H1 (cell line): ENCODE data around the gene GPR180. TPM values are rescaled to one million over a fixed set of nuclear protein-coding genes. Genes with fewer than 3 reads are reported as not detected.

Source experiments
- ASH2L ChIP-seq: fragments of 200-600, 300-600 bp; sonication (generic); IDR thresholded peaks from one replicate; pipeline ENCODE4 v1.7.1; 2017; ENCODE audit warnings: low read length
- CEBPB ChIP-seq: IDR thresholded peaks from 2 replicates; pipeline ENCODE4 v1.6.1; 2012; ENCODE audit warnings: low read depth, low read length
- EP300 ChIP-seq, 2 experiments: IDR thresholded peaks; 1 replicate in 1 of 2; 2 replicates in 1 of 2; pipeline ENCODE4 v1.6.1; 2011 to 2012; ENCODE audit warnings: low read depth in 2 of 2, low read length in 2 of 2, mild to moderate bottlenecking in 2 of 2, borderline replicate concordance in 1 of 2, inconsistent platforms in 1 of 2, moderate library complexity in 1 of 2
- FOSL1 ChIP-seq: IDR thresholded peaks from 2 replicates; pipeline ENCODE4 v1.6.1; 2011; ENCODE audit warnings: mild to moderate bottlenecking, low read depth, low read length, moderate library complexity; ENCODE audit not compliant: insufficient read depth
- JUN ChIP-seq: IDR thresholded peaks from 2 replicates; pipeline ENCODE4 v1.6.1; 2011; ENCODE audit warnings: low read depth, mild to moderate bottlenecking, improper control_type of control experiment, low read length
- NRF1 ChIP-seq: IDR thresholded peaks from 2 replicates; pipeline ENCODE4 v1.6.1; 2011; ENCODE audit warnings: mild to moderate bottlenecking, low read depth, low read length, improper control_type of control experiment
- POU5F1 ChIP-seq: IDR thresholded peaks from 2 replicates; pipeline ENCODE4 v1.6.1; 2011; ENCODE audit warnings: low read depth, mild to moderate bottlenecking, low read length, moderate library complexity
- RNF2 ChIP-seq: fragments of 200-900, 300-1000 bp; sonication (generic); IDR thresholded peaks from 2 replicates; pipeline ENCODE4 v1.7.1; 2016; ENCODE audit warnings: borderline replicate concordance, low read depth, mild to moderate bottlenecking, antibody characterized with exemption, low read length; ENCODE audit not compliant: poor library complexity, severe bottlenecking; ENCODE audit errors: missing control alignments
- polyA plus RNA-seq, 7 experiments: library from polyadenylated mRNA; depleted of rRNA in 3 of 7; stranded (reverse) in 5 of 7; unstranded in 2 of 7; fragments of >200 nt in 5 of 7; fragments of 200-250 nt in 2 of 7; gene quantifications; 1 replicate in 5 of 7; 2 replicates in 1 of 7; 4 replicates in 1 of 7; pipeline versions ENCODE4 v1.2.1 to v1.2.3, GENCODE V29; 2011 to 2013; ENCODE audit warnings: missing spikeins in 2 of 7, mixed read lengths in 2 of 7
- total RNA-seq: library from RNA; stranded (reverse); fragmentation: NEBNext Ultra II Directional; extraction: Animal tissue kit (Norgen Biotek cat#: 25700); gene quantifications from 2 replicates; pipeline ENCODE4 v1.2.1, GENCODE V29; 2021

The GPR180 gene
- total and polyA plus RNA-seq, 2 of the 8 experiments (the other 6 are each of a cell fraction or from before 2014, with no cell fraction given), result 1.8 to 4.8 TPM

DNA sequence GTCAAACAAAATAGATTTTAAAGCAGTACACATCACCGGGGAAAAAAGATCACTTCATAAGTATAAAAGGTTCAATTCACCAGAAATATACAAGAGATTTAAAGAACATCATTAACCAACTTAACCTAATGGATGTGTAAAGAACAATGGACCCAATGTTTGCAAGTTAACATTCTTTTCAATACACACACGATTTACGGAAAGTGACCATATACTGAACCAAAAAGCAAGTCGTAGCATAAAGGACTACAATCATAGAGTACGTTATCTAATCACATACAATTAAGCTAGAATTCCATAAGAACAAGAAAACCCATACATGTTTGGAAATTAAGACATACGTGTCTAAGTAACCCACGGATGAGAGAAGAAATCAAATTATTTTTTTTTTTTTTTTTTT, 15.3 kb upstream of the GPR180 start (continued):
- no peak for TF ChIP-seq ASH2L
- TF ChIP-seq EP300 (IDR thresholded peaks at IDR 0.05; ENCODE audit: borderline replicate concordance in 1 of 2, low read depth in 2 of 2, low read length in 2 of 2), result no peak
- TF ChIP-seq JUN, result no peak
- TF ChIP-seq RNF2, result no peak
- no peak for TF ChIP-seq FOSL1
- TF ChIP-seq NRF1, result no peak
- no peak for TF ChIP-seq POU5F1
- no peak for TF ChIP-seq CEBPB
